GM12878 (cell line): ENCODE results near the gene RNF115. TPM values are rescaled to one million over a fixed set of nuclear protein-coding genes. Genes with fewer than 3 reads are reported as not detected.
A peak's percentile ranks its signal among the peaks of the same experiment; 100 is the strongest.

Experiments used
- ATAC-seq: fragments of 200-7000 bp; cut with Tn5 transposase; 3 replicates; pipeline ENCODE4 v1.9.1; 2020; ENCODE audit warnings: mild to moderate bottlenecking, moderate library complexity
- BruUV-seq: library from RNA; stranded (reverse); fragments of 400-500 nt; replicated peaks from 2 replicates; lab custom pipeline; 2021; lab: Mats Ljungman, UMichigan
- CTCF ChIA-PET: fragments of 300-600 bp; sonication (Branson Sonifier 250); formaldehyde crosslinking; extraction: SDS; loops from one replicate; lab custom pipeline; 2021; ENCODE audit warnings: inconsistent platforms; lab: Yijun Ruan, JAX
- POLR2A ChIA-PET: fragments of 350-600 bp; formaldehyde crosslinking; extraction: SDS; loops from one replicate; lab custom pipeline; 2021; ENCODE audit warnings: inconsistent platforms; lab: Charles Lee
- RAD21 ChIA-PET: fragments of 300-600 bp; sonication (Branson Sonifier 250); formaldehyde crosslinking; loops from one replicate; lab custom pipeline; 2023; ENCODE audit warnings: antibody characterized with exemption; ENCODE audit not compliant: unreplicated experiment; lab: Charles Lee
- SMC1A ChIA-PET: fragments of 300-600 bp; sonication (Branson Sonifier 250); formaldehyde crosslinking; loops from one replicate; lab custom pipeline; 2023; ENCODE audit not compliant: unreplicated experiment, uncharacterized antibody; lab: Charles Lee
- DNase-seq: peaks from one replicate; pipeline ENCODE4 v3.0.0-alpha.2; 2011; ENCODE audit warnings: low read depth, low spot score
- FAIRE-seq: peaks from 3 replicates; lab custom pipeline; 2011; peaks lifted over from hg19 to GRCh38; lab: Jason Lieb, UNC
- H2AFZ ChIP-seq: 2 replicates; pipeline ENCODE4 v1.6.0; 2011; ENCODE audit warnings: low read depth, low read length, control low read depth; ENCODE audit not compliant: control insufficient read depth
- H3K27ac ChIP-seq: 2 replicates; pipeline ENCODE4 v1.5.1; 2011; ENCODE audit warnings: control low read depth; ENCODE audit not compliant: control insufficient read depth, insufficient read depth
- H3K27me3 ChIP-seq, 2 experiments: replicated peaks in 1 of 2; 2 replicates each; pipeline versions ENCODE4 v1.6.0 to v1.6.1; 2011; ENCODE audit warnings: low read length in 1 of 2; ENCODE audit not compliant: control insufficient read depth in 2 of 2, insufficient read depth in 2 of 2
- H3K36me3 ChIP-seq, 2 experiments: 2 replicates each; pipeline ENCODE4 v1.5.1; 2011; ENCODE audit warnings: low read length in 1 of 2; ENCODE audit not compliant: control insufficient read depth in 2 of 2, insufficient read depth in 2 of 2
- H3K4me1 ChIP-seq: 2 replicates; pipeline ENCODE4 v1.6.1; 2011; ENCODE audit warnings: mild to moderate bottlenecking, low read length, moderate library complexity, mixed read lengths; ENCODE audit not compliant: control insufficient read depth, insufficient read depth
- H3K4me2 ChIP-seq: 2 replicates; pipeline ENCODE4 v1.6.0; 2011; ENCODE audit warnings: control low read depth; ENCODE audit not compliant: control insufficient read depth, insufficient read depth
- H3K4me3 ChIP-seq: fragments of 200-600 bp; sonication (generic); 2 replicates; pipeline ENCODE4 v1.5.1; 2016
- H3K79me2 ChIP-seq: 2 replicates; pipeline ENCODE4 v1.6.0; 2011; ENCODE audit warnings: low read length; ENCODE audit not compliant: control insufficient read depth, insufficient read depth
- H3K9ac ChIP-seq: 2 replicates; pipeline ENCODE4 v1.8.0; 2011; ENCODE audit warnings: low read length, control low read depth, mixed read lengths; ENCODE audit not compliant: control insufficient read depth, insufficient read depth
- H3K9me3 ChIP-seq: replicated peaks from 3 replicates; pipeline ENCODE4 v1.5.1; 2011; ENCODE audit warnings: mild to moderate bottlenecking, low read length; ENCODE audit not compliant: control insufficient read depth, insufficient read depth
- H4K20me1 ChIP-seq: 2 replicates; pipeline ENCODE4 v1.6.0; 2011; ENCODE audit not compliant: control insufficient read depth, insufficient read depth
- BACH1 ChIP-seq: fragments of 450-650 bp; IDR thresholded peaks from 2 replicates; pipeline ENCODE4 v1.6.1; 2017; ENCODE audit warnings: mild to moderate bottlenecking, borderline replicate concordance
- BRCA1 ChIP-seq: IDR thresholded peaks from 2 replicates; pipeline ENCODE4 v1.6.1; 2011; ENCODE audit warnings: low read depth, low read length, improper control_type of control experiment
- CHD1 ChIP-seq: IDR thresholded peaks from 2 replicates; pipeline ENCODE4 v1.6.1; 2012; ENCODE audit warnings: low read depth, low read length, improper control_type of control experiment
- CREB1 ChIP-seq: IDR thresholded peaks from 2 replicates; pipeline ENCODE4 v1.6.1; 2012; ENCODE audit warnings: low read depth, mild to moderate bottlenecking, inconsistent platforms
- HDAC2 ChIP-seq: fragments of 200-600 bp; sonication (generic); IDR thresholded peaks from 2 replicates; pipeline ENCODE4 v1.6.1; 2017
- HDAC6 ChIP-seq: fragments of 200-600 bp; sonication (generic); IDR thresholded peaks from one replicate; pipeline ENCODE4 v1.8.0; 2017; ENCODE audit warnings: antibody characterized with exemption; ENCODE audit not compliant: unreplicated experiment
- HDGF ChIP-seq: fragments of 450-650 bp; IDR thresholded peaks from 2 replicates; pipeline ENCODE4 v1.6.1; 2016; ENCODE audit warnings: antibody characterized with exemption
- IRF4 ChIP-seq: IDR thresholded peaks from 2 replicates; pipeline ENCODE4 v1.6.1; 2011; ENCODE audit warnings: low read depth, low read length
- NR2F1 ChIP-seq: fragments of 450-650 bp; conservative IDR thresholded peaks from 2 replicates; pipeline ENCODE4 v1.6.1; 2017; ENCODE audit warnings: mild to moderate bottlenecking
- SMC3 ChIP-seq: IDR thresholded peaks from 2 replicates; pipeline ENCODE4 v1.6.1; 2011; ENCODE audit warnings: low read length, improper control_type of control experiment, borderline replicate concordance
- TBL1XR1 ChIP-seq: IDR thresholded peaks from 2 replicates; pipeline ENCODE4 v1.6.1; 2012; ENCODE audit warnings: low read depth, low read length, improper control_type of control experiment
- WRNIP1 ChIP-seq: IDR thresholded peaks from 2 replicates; pipeline ENCODE4 v1.6.1; 2011; ENCODE audit warnings: low read depth, low read length, improper control_type of control experiment, borderline replicate concordance
- in situ Hi-C: fragments of 300-500 bp; cut with MboI; formaldehyde crosslinking; loops from 9 replicates; pipeline ENCODE4 v1.14.3; 2018; ENCODE audit warnings: mixed read lengths
- intact Hi-C: fragments of 100-400 bp; cut with micrococcal nuclease; formaldehyde crosslinking; loops from one replicate; pipeline ENCODE4 v1.14.2; 2022; ENCODE audit not compliant: unreplicated experiment
- polyA plus RNA-seq, 11 experiments: library from polyadenylated mRNA; depleted of rRNA in 4 of 11; unstranded in 6 of 11; stranded (reverse) in 5 of 11; fragments of >200 nt; fragmentation: Nextera tagmentation in 4 of 11; fragmentation: Illumina TruSeq in 1 of 11; extraction: Ambion mirVana in 4 of 11; extraction: Trizol in 1 of 11; gene quantifications; 1 replicate in 1 of 11; 2 replicates in 10 of 11; pipeline versions ENCODE4 v1.2.1 to v1.2.3, GENCODE V29; 2011 to 2016; ENCODE audit warnings: inconsistent platforms in 2 of 11, missing spikeins in 2 of 11, low read depth in 1 of 11
- total RNA-seq, 4 experiments: library from RNA; depleted of rRNA in 3 of 4; stranded (reverse); fragments of >200 nt in 3 of 4; fragmentation: Illumina TruSeq in 1 of 4; extraction: Trizol in 1 of 4; gene quantifications; 2 replicates each; pipeline versions ENCODE4 v1.2.1 to v1.2.3, GENCODE V29; 2013 to 2021
- TF ChIP-seq, protein P1 (sequence below): IDR thresholded peaks from 2 replicates; pipeline ENCODE4 v1.6.1; 2011; ENCODE audit warnings: low read depth, mild to moderate bottlenecking, low read length, moderate library complexity, borderline replicate concordance; ENCODE audit errors: extremely low read depth
- TF ChIP-seq, protein P2 (sequence below): fragments of 450-650 bp; IDR thresholded peaks from 2 replicates; pipeline ENCODE4 v1.6.1; 2016; ENCODE audit warnings: mild to moderate bottlenecking

The RNF115 gene
- total and polyA plus RNA-seq, 10 of the 15 experiments (the other 5 are each of a cell fraction or from before 2014, with no cell fraction given), result 3.4 to 22.0 (median 12.9) TPM

DNA sequence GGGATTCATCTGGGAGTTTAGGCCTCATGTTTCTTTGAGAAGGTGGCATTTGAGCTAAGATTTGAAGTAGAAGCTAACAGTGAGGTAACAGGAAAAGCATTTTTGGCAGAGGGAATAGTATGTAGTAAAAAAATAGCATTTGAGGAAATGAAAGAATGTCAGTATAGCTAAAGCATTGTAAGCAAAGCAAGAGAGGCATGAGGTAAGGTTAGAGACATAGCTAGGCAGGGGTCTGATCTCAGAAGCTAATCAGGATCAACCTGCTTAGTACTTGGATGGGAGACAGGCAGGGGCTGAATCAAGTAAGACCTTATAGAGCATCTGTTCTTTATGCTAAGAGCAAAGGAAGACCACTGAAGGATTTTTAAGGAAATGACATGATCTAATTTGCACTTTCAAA, 4.1 kb upstream of the RNF115 start:
- peak overlapping the region; percentile 7; the same call in 1 of the 2 replicates for H3K4me2 ChIP-seq
- DNase-seq (no peak), FAIRE-seq (no peak), ATAC-seq (no peak)
- no peaks in the 10 kb centered on the region for H4K20me1 ChIP-seq
- H3K27ac ChIP-seq, result no peak overlapping the region
- ChIA-PET CTCF (interaction anchor here (1.0 to 6.4 kb wide), 2 partner anchors 15 to 19 kb away, joined by 4 to 80 read pairs; partner anchors contain the start of gene NUDT17), SMC1A (interaction anchor here (1.1 to 5.0 kb wide), 2 partner anchors 16 to 22 kb away, joined by 4 to 20 read pairs; partner anchors contain the start of gene NUDT17), POLR2A (interaction anchor here (0.8 kb wide), 1 partner anchor 15 kb away, joined by 3 read pairs; no protein-coding TSS in a partner anchor), RAD21 (no interaction called here)
- no peaks in the 10 kb centered on the region for H3K27me3 ChIP-seq
- peaks cover 10% of the 10 kb centered on the region for H3K4me1 ChIP-seq
- H3K4me3 ChIP-seq, result no peak overlapping the region
- intact Hi-C loops, result no loop called here
- TF ChIP-seq, protein P1, sequence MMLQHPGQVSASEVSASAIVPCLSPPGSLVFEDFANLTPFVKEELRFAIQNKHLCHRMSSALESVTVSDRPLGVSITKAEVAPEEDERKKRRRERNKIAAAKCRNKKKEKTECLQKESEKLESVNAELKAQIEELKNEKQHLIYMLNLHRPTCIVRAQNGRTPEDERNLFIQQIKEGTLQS, result no peak
- TF ChIP-seq, protein P2, sequence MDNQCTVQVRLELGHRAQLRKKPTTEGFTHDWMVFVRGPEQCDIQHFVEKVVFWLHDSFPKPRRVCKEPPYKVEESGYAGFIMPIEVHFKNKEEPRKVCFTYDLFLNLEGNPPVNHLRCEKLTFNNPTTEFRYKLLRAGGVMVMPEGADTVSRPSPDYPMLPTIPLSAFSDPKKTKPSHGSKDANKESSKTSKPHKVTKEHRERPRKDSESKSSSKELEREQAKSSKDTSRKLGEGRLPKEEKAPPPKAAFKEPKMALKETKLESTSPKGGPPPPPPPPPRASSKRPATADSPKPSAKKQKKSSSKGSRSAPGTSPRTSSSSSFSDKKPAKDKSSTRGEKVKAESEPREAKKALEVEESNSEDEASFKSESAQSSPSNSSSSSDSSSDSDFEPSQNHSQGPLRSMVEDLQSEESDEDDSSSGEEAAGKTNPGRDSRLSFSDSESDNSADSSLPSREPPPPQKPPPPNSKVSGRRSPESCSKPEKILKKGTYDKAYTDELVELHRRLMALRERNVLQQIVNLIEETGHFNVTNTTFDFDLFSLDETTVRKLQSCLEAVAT, result no peak
- no peak for TF ChIP-seq BRCA1
- no peak for TF ChIP-seq NR2F1
- TF ChIP-seq SMC3, result no peak
- no peak for TF ChIP-seq CREB1
- no peak for TF ChIP-seq CHD1
- no peak for TF ChIP-seq TBL1XR1
- no peak for TF ChIP-seq IRF4
- no peak for TF ChIP-seq BACH1
- TF ChIP-seq HDAC6, result no peak
- TF ChIP-seq HDAC2, result no peak
- no peak for TF ChIP-seq HDGF
- no peak for TF ChIP-seq WRNIP1
- H3K9me3 ChIP-seq, result no peaks in the 10 kb centered on the region
- no peak overlapping the region for H2AFZ ChIP-seq
- in situ Hi-C loops, result no loop called here
- H3K79me2 ChIP-seq, result peaks cover 32% of the 10 kb centered on the region
- no peak overlapping the region for H3K9ac ChIP-seq
- H3K36me3 ChIP-seq, result peaks cover 7 to 22% of the 10 kb centered on the region in 2 experiments; a peak in 3 of 4 replicates
- no TSS peak for BruUV-seq
